ENCODE data around the gene RPRM.

- TF ChIP-seq SPI1 (IDR thresholded peaks at IDR 0.05; ENCODE audit: low read depth, low read length) (no peak), TAF1 (IDR thresholded peaks at IDR 0.05; ENCODE audit: low read depth, low read length) (no peak), POLR2AphosphoS5 (IDR thresholded peaks at IDR 0.05; ENCODE audit: low read depth, low read length) (no peak), POLR2A (IDR thresholded peaks at IDR 0.05; ENCODE audit: low read depth, low read length) (no peak), POU2F2 (IDR thresholded peaks at IDR 0.05; ENCODE audit: low read depth, low read length) (no peak)
Measured at GRCh38 chr2:153431114-153431513, 47.4 kb downstream of the RPRM start.

Measured in GM12891 (cell line).